Activated T-helper 1 cell treated with Interleukin-2 at 50 U/mL for 16 hours (primary cell): ENCODE measurements around the gene TECPR2.

Experiments used
- DNase-seq: peaks from one replicate; pipeline ENCODE4 v3.0.0-alpha.2; 2020; ENCODE audit warnings: low read depth

TECPR2 gene

GRCh38 chr14:102375119-102375518, 12.4 kb downstream of the TECPR2 start:
- DNase-seq = no peak

GRCh38 chr14:102377696-102378095, 15.0 kb downstream of the TECPR2 start:
- no peak for DNase-seq

- no peak for DNase-seq
Observed at GRCh38 chr14:102378830-102379229, 16.1 kb downstream of the TECPR2 start.

GRCh38 chr14:102387086-102387485, 24.3 kb downstream of the TECPR2 start:
- DNase-seq = no peak

- no peak for DNase-seq
Observed at GRCh38 chr14:102389246-102389645, 26.5 kb downstream of the TECPR2 start.

GRCh38 chr14:102390064-102390855, 27.5 kb downstream of the TECPR2 start:
- DNase-seq = no peak

GRCh38 chr14:102392506-102392905, 29.8 kb downstream of the TECPR2 start:
- no peak for DNase-seq

GRCh38 chr14:102394717-102395375, 32.1 kb downstream of the TECPR2 start:
- DNase-seq = no peak

- no peak for DNase-seq
Observed at GRCh38 chr14:102396521-102396920, 33.8 kb downstream of the TECPR2 start.

- DNase-seq = no peak
Observed at GRCh38 chr14:102403028-102403427, 40.3 kb downstream of the TECPR2 start.

GRCh38 chr14:102407258-102407657, 44.5 kb downstream of the TECPR2 start:
- DNase-seq = no peak

- DNase-seq = no peak
Observed at GRCh38 chr14:102408724-102409123, 46.0 kb downstream of the TECPR2 start.

GRCh38 chr14:102415671-102416070, 52.9 kb downstream of the TECPR2 start:
- DNase-seq = no peak

GRCh38 chr14:102417001-102417431, 54.3 kb downstream of the TECPR2 start:
- DNase-seq = no peak

- DNase-seq = no peak
Observed at GRCh38 chr14:102417646-102418045, 54.9 kb downstream of the TECPR2 start.

GRCh38 chr14:102418169-102418852, 55.6 kb downstream of the TECPR2 start:
- DNase-seq = no peak

- DNase-seq = no peak
Observed at GRCh38 chr14:102418853-102419240, 56.1 kb downstream of the TECPR2 start.

GRCh38 chr14:102419276-102419675, 56.5 kb downstream of the TECPR2 start:
- no peak for DNase-seq

GRCh38 chr14:102419716-102420115, 57.0 kb downstream of the TECPR2 start:
- DNase-seq = no peak

GRCh38 chr14:102421411-102422057, 58.8 kb downstream of the TECPR2 start:
- no peak for DNase-seq

- no peak for DNase-seq
Observed at GRCh38 chr14:102424520-102424919, 61.8 kb downstream of the TECPR2 start.

GRCh38 chr14:102424923-102425322, 62.2 kb downstream of the TECPR2 start:
- DNase-seq = no peak
